Lower lobe of right lung (tissue), 2 donors: ENCODE data around the gene PEAK1. TPM values are rescaled to one million over a fixed set of nuclear protein-coding genes. Genes with fewer than 3 reads are reported as not detected.

Experiments used
- ATAC-seq, 2 donors: fragments of 200-7000 bp; cut with Tn5 transposase; one replicate each; pipeline ENCODE4 v1.9.1; 2020 to 2022; ENCODE audit warnings: mild to moderate bottlenecking in 2 of 2, moderate library complexity in 2 of 2
- DNase-seq: peaks from one replicate; pipeline ENCODE4 v3.0.0-alpha.2; 2020
- H3K27ac ChIP-seq: fragments of 200-600 bp; one replicate; pipeline ENCODE4 v1.8.0; 2022
- H3K27me3 ChIP-seq: fragments of 200-600 bp; one replicate; pipeline ENCODE4 v1.8.0; 2022; ENCODE audit warnings: low read depth
- H3K36me3 ChIP-seq: fragments of 200-600 bp; one replicate; pipeline ENCODE4 v1.8.0; 2022; ENCODE audit warnings: mild to moderate bottlenecking
- H3K4me1 ChIP-seq: fragments of 200-600 bp; one replicate; pipeline ENCODE4 v1.8.0; 2022
- H3K4me3 ChIP-seq: fragments of 200-600 bp; one replicate; pipeline ENCODE4 v1.8.0; 2022; ENCODE audit warnings: mild to moderate bottlenecking
- H3K9me3 ChIP-seq: fragments of 200-600 bp; one replicate; pipeline ENCODE4 v1.8.0; 2022
- CTCF ChIP-seq: fragments of 200-600 bp; IDR thresholded peaks from one replicate; pipeline ENCODE4 v1.8.0; 2022; ENCODE audit warnings: antibody characterized with exemption, mild to moderate bottlenecking
- intact Hi-C: fragments of 100-400 bp; cut with DNase I; formaldehyde crosslinking; loops from one replicate; pipeline ENCODE4 v1.11.0; 2022
- total RNA-seq: library from RNA; stranded (reverse); fragmentation: NEBNext Ultra II Directional; extraction: Animal tissue kit (Norgen Biotek cat#: 25700); gene quantifications from one replicate; pipeline ENCODE4 v1.2.1, GENCODE V29; 2021
- donor health status: DM: no; HTN: yes; CAD: no; lungs with severe emphysema.

Gene PEAK1
- total RNA-seq, 1 donor from 2014 or later = 112 TPM

DNA sequence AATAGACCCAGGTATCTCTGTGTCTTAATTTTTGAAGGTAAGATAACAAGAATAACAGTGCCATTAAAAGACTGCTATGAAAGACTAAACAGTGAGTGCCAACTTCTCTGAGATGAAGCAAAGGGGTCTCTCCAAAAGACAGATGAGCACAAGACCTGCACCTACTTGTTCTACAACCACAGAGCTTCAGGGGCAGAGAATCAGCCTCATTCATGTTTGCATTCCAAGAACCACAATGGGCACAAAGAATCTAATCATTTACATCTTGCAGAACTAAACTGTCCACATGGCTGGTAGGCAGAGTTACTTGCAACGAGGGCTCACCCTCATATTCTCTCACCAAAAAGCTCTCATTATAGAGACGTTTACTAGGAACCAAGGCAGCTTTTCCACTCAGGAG lies 83.9 kb downstream of the PEAK1 start:
- H3K4me3 ChIP-seq = no peak overlapping the region
- no peak for ATAC-seq
- no peaks in the 10 kb centered on the region for H3K27me3 ChIP-seq
- no peaks in the 10 kb centered on the region for H3K9me3 ChIP-seq
- no peaks in the 10 kb centered on the region for H3K36me3 ChIP-seq
- H3K27ac ChIP-seq = no peak overlapping the region
- DNase-seq = no peak
- no peak for TF ChIP-seq CTCF
- intact Hi-C loops = no loop called here
- H3K4me1 ChIP-seq = no peaks in the 10 kb centered on the region

DNA sequence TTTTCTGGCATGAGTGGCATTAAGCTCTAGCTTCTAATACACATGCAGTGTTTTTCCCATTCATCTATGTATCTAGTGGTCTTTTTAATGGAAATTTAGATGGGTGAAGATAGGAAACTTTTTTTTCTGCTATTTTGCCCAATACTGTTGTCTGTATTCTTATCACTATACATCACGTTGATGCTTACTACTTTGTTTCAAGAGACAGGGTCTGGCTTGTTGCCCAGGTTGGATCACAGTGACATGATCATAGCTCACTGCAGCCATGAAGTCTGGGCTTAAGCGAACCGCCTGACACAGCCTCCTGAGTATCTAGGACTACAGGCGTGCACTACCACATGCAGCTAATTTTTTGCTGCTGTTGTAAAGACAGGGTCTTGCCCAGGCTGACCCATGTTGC lies 84.6 kb downstream of the PEAK1 start:
- ATAC-seq (no peak), DNase-seq (no peak)
- H3K4me3 ChIP-seq = no peak overlapping the region
- H3K27ac ChIP-seq = no peak overlapping the region
- no peaks in the 10 kb centered on the region for H3K27me3 ChIP-seq
- no peaks in the 10 kb centered on the region for H3K36me3 ChIP-seq
- no peaks in the 10 kb centered on the region for H3K9me3 ChIP-seq
- TF ChIP-seq CTCF = no peak
- no peaks in the 10 kb centered on the region for H3K4me1 ChIP-seq
- intact Hi-C loops = no loop called here

DNA sequence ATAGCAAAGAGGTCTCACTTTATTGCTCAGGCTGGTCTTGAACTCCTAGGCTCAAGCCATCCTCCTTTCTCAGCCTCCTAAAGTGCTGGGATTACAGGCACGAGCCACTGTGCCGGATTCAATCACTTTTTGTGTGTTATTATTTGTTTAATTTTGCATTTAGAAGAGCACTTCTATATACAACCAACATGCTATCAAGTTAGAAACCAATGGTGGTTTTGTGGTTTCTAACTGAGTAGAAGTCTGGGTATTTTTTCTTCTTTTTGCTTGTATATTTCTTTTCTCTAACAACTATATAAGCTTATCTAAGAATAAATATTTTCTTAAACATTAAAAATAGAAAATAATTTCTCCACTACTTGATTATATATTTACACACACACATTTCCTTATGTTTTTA lies 86.7 kb downstream of the PEAK1 start:
- DNase-seq (no peak), ATAC-seq (no peak)
- no peak overlapping the region for H3K4me3 ChIP-seq
- H3K9me3 ChIP-seq = no peaks in the 10 kb centered on the region
- H3K27me3 ChIP-seq = no peaks in the 10 kb centered on the region
- TF ChIP-seq CTCF = no peak
- H3K4me1 ChIP-seq = no peaks in the 10 kb centered on the region
- no peaks in the 10 kb centered on the region for H3K36me3 ChIP-seq
- no peak overlapping the region for H3K27ac ChIP-seq
- intact Hi-C loops = no loop called here

DNA sequence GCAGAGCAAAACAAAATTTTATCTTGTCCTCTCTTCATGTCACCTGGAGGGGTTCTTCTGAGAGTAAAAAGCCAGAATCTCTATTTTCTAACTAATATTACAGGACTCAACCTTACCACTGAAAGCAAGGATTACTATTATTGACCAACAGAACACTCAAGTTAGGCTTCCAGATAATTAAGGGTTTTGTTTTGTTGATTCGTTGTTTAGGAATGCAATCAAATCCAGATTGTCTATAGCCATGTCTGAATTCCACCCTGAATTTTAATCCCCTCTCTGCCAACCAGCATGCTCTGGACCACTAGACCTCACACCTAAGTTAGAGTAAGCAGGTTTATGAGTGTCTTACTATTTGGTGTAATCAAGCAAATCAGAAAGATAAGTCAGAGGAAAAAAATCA lies 90.7 kb downstream of the PEAK1 start:
- peaks cover 11% of the 10 kb centered on the region for H3K4me1 ChIP-seq
- no peak for ATAC-seq
- no peaks in the 10 kb centered on the region for H3K9me3 ChIP-seq
- intact Hi-C loops = no loop called here
- DNase-seq = no peak
- no peaks in the 10 kb centered on the region for H3K27me3 ChIP-seq
- no peak overlapping the region for H3K4me3 ChIP-seq
- TF ChIP-seq CTCF = no peak
- no peaks in the 10 kb centered on the region for H3K36me3 ChIP-seq
- H3K27ac ChIP-seq = no peak overlapping the region

DNA sequence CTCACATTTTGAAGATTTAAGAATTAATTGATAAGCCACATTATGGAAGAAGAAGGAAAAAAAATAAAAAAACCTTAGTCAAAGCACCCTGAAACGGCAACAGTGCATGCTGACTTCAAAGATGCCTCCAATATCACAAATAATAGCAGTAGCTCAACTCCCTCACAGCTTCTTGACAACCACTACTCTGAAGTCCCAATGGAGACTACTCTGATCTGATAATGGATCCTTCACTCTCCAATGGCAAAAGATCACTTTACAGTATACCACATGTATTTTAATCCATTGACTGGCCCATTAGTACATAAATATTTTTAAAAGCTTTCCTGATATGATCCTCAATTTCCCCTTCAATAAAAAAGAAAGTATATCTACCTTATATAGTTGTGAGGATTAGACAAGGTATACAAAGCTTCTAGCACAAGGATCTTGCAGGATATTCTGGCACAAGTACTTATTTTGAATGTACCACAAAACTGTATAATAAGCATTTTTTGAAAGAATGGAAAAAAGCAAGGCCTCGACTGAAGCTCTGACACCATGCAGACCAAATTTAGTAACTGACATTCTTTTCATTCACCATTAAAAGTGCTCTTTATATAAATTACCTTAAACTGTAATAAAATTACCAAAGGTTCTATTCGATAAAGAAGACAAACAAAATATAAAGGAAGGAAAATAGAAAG lies 91.9 kb downstream of the PEAK1 start:
- ATAC-seq (no peak), DNase-seq (no peak)
- no peak overlapping the region for H3K27ac ChIP-seq
- H3K4me1 ChIP-seq = peaks cover 11% of the 10 kb centered on the region
- no peak for TF ChIP-seq CTCF
- H3K4me3 ChIP-seq = no peak overlapping the region
- intact Hi-C loops = no loop called here
- no peaks in the 10 kb centered on the region for H3K9me3 ChIP-seq
- no peaks in the 10 kb centered on the region for H3K36me3 ChIP-seq
- no peaks in the 10 kb centered on the region for H3K27me3 ChIP-seq
